ENCODE data around the gene INSR.

DNA sequence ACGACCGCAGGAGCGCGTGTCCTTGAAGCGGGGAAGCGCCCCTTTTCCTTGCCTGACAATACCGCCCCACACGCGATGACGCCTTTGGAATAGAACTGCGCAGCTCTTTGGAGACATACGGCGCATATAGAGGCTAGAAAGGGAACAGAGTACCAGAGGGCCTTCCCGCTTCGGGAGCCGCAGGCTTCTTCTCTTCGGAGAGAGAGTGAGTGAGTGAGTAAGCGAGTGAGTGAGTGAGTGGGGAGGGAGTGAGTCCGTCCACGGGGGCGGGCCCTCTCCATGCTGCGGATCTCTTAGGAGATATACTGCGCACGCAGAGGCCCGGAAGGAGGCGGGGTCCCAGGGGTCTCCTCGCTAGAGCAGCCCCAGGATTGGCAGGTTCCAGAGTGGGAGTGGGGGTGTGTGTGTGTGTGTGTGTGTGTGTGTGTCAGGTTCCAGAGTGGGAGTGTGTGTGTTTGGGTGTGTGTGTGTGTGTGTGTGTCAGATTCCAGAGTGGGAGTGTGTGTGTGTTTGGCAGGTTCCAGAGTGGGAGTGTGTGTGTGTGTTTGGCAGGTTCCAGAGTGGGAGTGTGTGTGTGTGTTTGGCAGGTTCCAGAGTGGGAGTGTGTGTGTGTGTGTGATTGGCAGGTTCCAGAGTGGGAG, 97.0 kb downstream of the INSR start:
- TF ChIP-seq, protein P1, sequence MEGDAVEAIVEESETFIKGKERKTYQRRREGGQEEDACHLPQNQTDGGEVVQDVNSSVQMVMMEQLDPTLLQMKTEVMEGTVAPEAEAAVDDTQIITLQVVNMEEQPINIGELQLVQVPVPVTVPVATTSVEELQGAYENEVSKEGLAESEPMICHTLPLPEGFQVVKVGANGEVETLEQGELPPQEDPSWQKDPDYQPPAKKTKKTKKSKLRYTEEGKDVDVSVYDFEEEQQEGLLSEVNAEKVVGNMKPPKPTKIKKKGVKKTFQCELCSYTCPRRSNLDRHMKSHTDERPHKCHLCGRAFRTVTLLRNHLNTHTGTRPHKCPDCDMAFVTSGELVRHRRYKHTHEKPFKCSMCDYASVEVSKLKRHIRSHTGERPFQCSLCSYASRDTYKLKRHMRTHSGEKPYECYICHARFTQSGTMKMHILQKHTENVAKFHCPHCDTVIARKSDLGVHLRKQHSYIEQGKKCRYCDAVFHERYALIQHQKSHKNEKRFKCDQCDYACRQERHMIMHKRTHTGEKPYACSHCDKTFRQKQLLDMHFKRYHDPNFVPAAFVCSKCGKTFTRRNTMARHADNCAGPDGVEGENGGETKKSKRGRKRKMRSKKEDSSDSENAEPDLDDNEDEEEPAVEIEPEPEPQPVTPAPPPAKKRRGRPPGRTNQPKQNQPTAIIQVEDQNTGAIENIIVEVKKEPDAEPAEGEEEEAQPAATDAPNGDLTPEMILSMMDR (IDR thresholded peaks at IDR 0.05), result peak in 1 of 5 experiments; percentile 10
- TF ChIP-seq POLR2A (IDR thresholded peaks at IDR 0.05), result peak in 1 of 2 donors; percentile 36
- TF ChIP-seq EP300 (IDR thresholded peaks at IDR 0.05), result peak in 1 of 2 donors; percentile 87
